ENCODE data around the gene CFAP20DC.

GRCh38 chr3:58993547-58993946 lies 56.3 kb downstream of the CFAP20DC start:
- TF ChIP-seq CTCF (IDR thresholded peaks at IDR 0.05; ENCODE audit: low read length) (no peak), EZH2phosphoT487 (IDR thresholded peaks at IDR 0.05; ENCODE audit: low read length) (no peak)
